ENCODE measurements around the gene LOC128125822.
A peak's percentile ranks its signal among the peaks of the same experiment; 100 is the strongest.
"Not testable (repeated sequence)": the region's sequence is repeated elsewhere in the genome, so short reads cannot be mapped to it uniquely, and the experiment has no call there.

The LOC128125822 gene

GRCh38 chr6:63584125-63584514 lies 11.8 kb downstream of the LOC128125822 start:
- no peak for DNase-seq

- DNase-seq: no peak
These were observed 12.3 kb downstream of the LOC128125822 start for GRCh38 chr6:63584566-63584965.

- DNase-seq: not testable (repeated sequence)
These were observed 13.4 kb downstream of the LOC128125822 start for GRCh38 chr6:63585652-63586051.

GRCh38 chr6:63589952-63590411 lies 17.7 kb downstream of the LOC128125822 start:
- no peak for DNase-seq

GRCh38 chr6:63592886-63593285 lies 20.6 kb downstream of the LOC128125822 start:
- DNase-seq: no peak

- DNase-seq: no peak
These were observed 25.1 kb downstream of the LOC128125822 start for GRCh38 chr6:63597141-63598048.

- peak; percentile 61 for DNase-seq
These were observed 26.1 kb downstream of the LOC128125822 start for GRCh38 chr6:63598049-63599036.

- no peak for DNase-seq
These were observed 27.0 kb downstream of the LOC128125822 start for GRCh38 chr6:63599243-63599642.

GRCh38 chr6:63600136-63600535 lies 27.9 kb downstream of the LOC128125822 start:
- DNase-seq: no peak

- no peak for DNase-seq
These were observed 37.0 kb downstream of the LOC128125822 start for GRCh38 chr6:63609231-63609630.

- DNase-seq: no peak
These were observed 38.7 kb downstream of the LOC128125822 start for GRCh38 chr6:63610944-63611343.

GRCh38 chr6:63611560-63611959 lies 39.3 kb downstream of the LOC128125822 start:
- no peak for DNase-seq

GRCh38 chr6:63615590-63615989 lies 43.3 kb downstream of the LOC128125822 start:
- no peak for DNase-seq
